HCT116 (cell line): ENCODE data around the gene NFKB1. TPM values are rescaled to one million over a fixed set of nuclear protein-coding genes. Genes with fewer than 3 reads are reported as not detected.

Experiments
- ATAC-seq: fragments of 200-7000 bp; cut with Tn5 transposase; 2 replicates; pipeline ENCODE4 v1.9.1; 2020; ENCODE audit warnings: mild to moderate bottlenecking, moderate library complexity
- BruUV-seq: library from RNA; stranded (reverse); fragments of 400-500 nt; replicated peaks from 2 replicates; lab custom pipeline; 2021; lab: Mats Ljungman, UMichigan
- CTCF ChIA-PET: fragments of 300-600 bp; sonication (Branson Sonifier 250); formaldehyde crosslinking; loops from one replicate; lab custom pipeline; 2021; ENCODE audit warnings: antibody characterized with exemption; lab: Charles Lee
- POLR2A ChIA-PET: fragments of 300-600, 350-600 bp; sonication (Branson Sonifier 250); formaldehyde crosslinking; loops from one replicate; lab custom pipeline; 2021; ENCODE audit warnings: antibody characterized with exemption; lab: Charles Lee
- RAD21 ChIA-PET, 2 experiments: fragments of 300-600 bp; sonication (Branson Sonifier 250); formaldehyde crosslinking; loops; one replicate each; lab custom pipeline; 2023; ENCODE audit warnings: low total read pairs in 2 of 2; ENCODE audit not compliant: uncharacterized antibody in 2 of 2, unreplicated experiment in 2 of 2, low non-redundant PET in 1 of 2; lab: Charles Lee
- DNase-seq: peaks from one replicate; pipeline ENCODE4 v3.0.0-alpha.2; 2010; ENCODE audit warnings: low read depth, low spot score
- H2AFZ ChIP-seq: fragments of 200-600 bp; shearing (Covaris generic), sonication (generic); 2 replicates; pipeline ENCODE4 v1.6.1; 2017; ENCODE audit warnings: low read depth, mixed run types, mixed read lengths, antibody characterized with exemption, low read length; ENCODE audit not compliant: poor library complexity, severe bottlenecking
- H3K27ac ChIP-seq: 2 replicates; pipeline ENCODE4 v1.5.1; 2012; ENCODE audit warnings: low read depth, low read length
- H3K27me3 ChIP-seq: fragments of 200-600 bp; sonication (generic); 2 replicates; pipeline ENCODE4 v1.6.1; 2016; ENCODE audit warnings: mixed run types, low read length, mixed read lengths; ENCODE audit not compliant: insufficient read depth
- H3K36me3 ChIP-seq, 2 experiments: fragments of 200-500 bp in 1 of 2; fragments of 200-600 bp in 1 of 2; sonication (Bioruptor generic) in 1 of 2; sonication (generic) in 1 of 2; 2 replicates each; pipeline versions ENCODE4 v1.5.1 to v1.6.1; 2014 to 2016; ENCODE audit warnings: low read length in 2 of 2, inconsistent platforms in 1 of 2, mixed read lengths in 1 of 2, mixed run types in 1 of 2; ENCODE audit not compliant: insufficient read depth in 2 of 2, control insufficient read depth in 1 of 2
- H3K4me1 ChIP-seq, 2 experiments: fragments of 200-600 bp in 1 of 2; sonication (generic) in 1 of 2; 2 replicates each; pipeline versions ENCODE4 v1.5.1 to v1.6.1; 2012 to 2017; ENCODE audit warnings: low read length in 2 of 2, inconsistent platforms in 1 of 2, mild to moderate bottlenecking in 1 of 2, mixed read lengths in 1 of 2, mixed run types in 1 of 2, moderate library complexity in 1 of 2; ENCODE audit not compliant: insufficient read depth in 2 of 2, control insufficient read depth in 1 of 2
- H3K4me2 ChIP-seq: fragments of 200-600 bp; sonication (generic); 2 replicates; pipeline ENCODE4 v1.6.1; 2017; ENCODE audit warnings: mixed run types, low read length, mixed read lengths
- H3K4me3 ChIP-seq, 2 experiments: fragments of 200-600 bp in 1 of 2; sonication (generic) in 1 of 2; replicated peaks in 1 of 2; 2 replicates each; pipeline ENCODE4 v1.5.1; 2011 to 2016; ENCODE audit warnings: low read length in 2 of 2, control low read depth in 1 of 2, low read depth in 1 of 2, mild to moderate bottlenecking in 1 of 2, mixed read lengths in 1 of 2, mixed run types in 1 of 2
- H3K79me2 ChIP-seq: fragments of 200-600 bp; sonication (generic); 2 replicates; pipeline ENCODE4 v1.6.1; 2017; ENCODE audit warnings: mild to moderate bottlenecking, mixed run types, low read length, moderate library complexity, mixed read lengths; ENCODE audit not compliant: insufficient read depth
- H3K9ac ChIP-seq: fragments of 200-600 bp; sonication (generic); 2 replicates; pipeline ENCODE4 v1.6.1; 2016; ENCODE audit warnings: low read length, mixed read lengths
- H3K9me2 ChIP-seq: fragments of 200-600 bp; sonication (generic), shearing (Covaris generic); 2 replicates; pipeline ENCODE4 v1.6.1; 2017; ENCODE audit warnings: mixed run types, mild to moderate bottlenecking, moderate library complexity; ENCODE audit not compliant: insufficient read depth
- H3K9me3 ChIP-seq, 2 experiments: fragments of 200-500 bp in 1 of 2; fragments of 200-600 bp in 1 of 2; sonication (Bioruptor generic) in 1 of 2; sonication (generic) in 1 of 2; 2 replicates each; pipeline ENCODE4 v1.6.1; 2014 to 2017; ENCODE audit warnings: low read length in 2 of 2, mixed read lengths in 2 of 2, inconsistent platforms in 1 of 2, low read depth in 1 of 2, mild to moderate bottlenecking in 1 of 2, mixed run types in 1 of 2, moderate library complexity in 1 of 2; ENCODE audit not compliant: control insufficient read depth in 1 of 2, insufficient read depth in 1 of 2
- H4K20me1 ChIP-seq: fragments of 200-600 bp; sonication (generic), shearing (Covaris generic); 2 replicates; pipeline ENCODE4 v1.6.1; 2017; ENCODE audit warnings: mixed run types, mild to moderate bottlenecking, moderate library complexity; ENCODE audit not compliant: insufficient read depth
- CEBPB ChIP-seq: IDR thresholded peaks from 2 replicates; pipeline ENCODE4 v1.6.1; 2012; ENCODE audit warnings: low read depth
- EGR1 ChIP-seq: IDR thresholded peaks from 2 replicates; pipeline ENCODE4 v1.6.1; 2012; ENCODE audit warnings: low read depth
- EZH2 ChIP-seq: fragments of 200-600 bp; sonication (generic); IDR thresholded peaks from 2 replicates; pipeline ENCODE4 v1.6.1; 2017; ENCODE audit warnings: antibody characterized with exemption, mixed run types
- EZH2phosphoT487 ChIP-seq: fragments of 200-600 bp; IDR thresholded peaks from 2 replicates; pipeline ENCODE4 v1.6.1; 2018; ENCODE audit warnings: antibody characterized with exemption, borderline replicate concordance
- FOSL1 ChIP-seq: IDR thresholded peaks from 2 replicates; pipeline ENCODE4 v1.6.1; 2012; ENCODE audit warnings: low read depth
- POLR2A ChIP-seq: IDR thresholded peaks from 2 replicates; pipeline ENCODE4 v1.7.0; 2011; ENCODE audit warnings: borderline replicate concordance; ENCODE audit not compliant: insufficient read depth, insufficient read length; ENCODE audit errors: extremely low read depth
- RAD21 ChIP-seq: IDR thresholded peaks from 2 replicates; pipeline ENCODE4 v1.6.1; 2012; ENCODE audit warnings: low read depth, mild to moderate bottlenecking
- SP1 ChIP-seq: IDR thresholded peaks from 2 replicates; pipeline ENCODE4 v1.6.1; 2012; ENCODE audit warnings: low read depth
- SRF ChIP-seq: IDR thresholded peaks from 2 replicates; pipeline ENCODE4 v1.6.1; 2012; ENCODE audit warnings: low read depth
- TCF7L2 ChIP-seq: IDR thresholded peaks from 2 replicates; pipeline ENCODE4 v1.7.0; 2011; ENCODE audit warnings: borderline replicate concordance, inconsistent platforms; ENCODE audit not compliant: insufficient read depth, insufficient read length; ENCODE audit errors: extremely low read depth
- YY1 ChIP-seq: IDR thresholded peaks from 2 replicates; pipeline ENCODE4 v1.6.1; 2011; ENCODE audit warnings: low read length, low read depth, moderate library complexity, mild to moderate bottlenecking; ENCODE audit not compliant: insufficient replicate concordance; ENCODE audit errors: extremely low read depth
- intact Hi-C: fragments of 100-400 bp; cut with micrococcal nuclease; formaldehyde crosslinking; loops from 2 replicates; pipeline ENCODE4 v1.10.0; 2022
- total RNA-seq: library from RNA; stranded (reverse); gene quantifications from one replicate; pipeline ENCODE4 v1.2.1, GENCODE V29; 2021; ENCODE audit not compliant: unreplicated experiment
- TF ChIP-seq, protein P1 (sequence below): IDR thresholded peaks from 2 replicates; pipeline ENCODE4 v1.6.1; 2012; ENCODE audit warnings: low read depth
- TF ChIP-seq, protein P2 (sequence below): IDR thresholded peaks from 2 replicates; pipeline ENCODE4 v1.6.1; 2011; ENCODE audit warnings: mild to moderate bottlenecking, low read length, moderate library complexity; ENCODE audit not compliant: insufficient replicate concordance; ENCODE audit errors: extremely low read depth
- TF ChIP-seq, protein P3 (sequence below): IDR thresholded peaks from 2 replicates; pipeline ENCODE4 v1.6.1; 2012

Gene NFKB1
- total RNA-seq, 1 experiment from 2014 or later: 29.4 TPM

- TF ChIP-seq, protein P1, sequence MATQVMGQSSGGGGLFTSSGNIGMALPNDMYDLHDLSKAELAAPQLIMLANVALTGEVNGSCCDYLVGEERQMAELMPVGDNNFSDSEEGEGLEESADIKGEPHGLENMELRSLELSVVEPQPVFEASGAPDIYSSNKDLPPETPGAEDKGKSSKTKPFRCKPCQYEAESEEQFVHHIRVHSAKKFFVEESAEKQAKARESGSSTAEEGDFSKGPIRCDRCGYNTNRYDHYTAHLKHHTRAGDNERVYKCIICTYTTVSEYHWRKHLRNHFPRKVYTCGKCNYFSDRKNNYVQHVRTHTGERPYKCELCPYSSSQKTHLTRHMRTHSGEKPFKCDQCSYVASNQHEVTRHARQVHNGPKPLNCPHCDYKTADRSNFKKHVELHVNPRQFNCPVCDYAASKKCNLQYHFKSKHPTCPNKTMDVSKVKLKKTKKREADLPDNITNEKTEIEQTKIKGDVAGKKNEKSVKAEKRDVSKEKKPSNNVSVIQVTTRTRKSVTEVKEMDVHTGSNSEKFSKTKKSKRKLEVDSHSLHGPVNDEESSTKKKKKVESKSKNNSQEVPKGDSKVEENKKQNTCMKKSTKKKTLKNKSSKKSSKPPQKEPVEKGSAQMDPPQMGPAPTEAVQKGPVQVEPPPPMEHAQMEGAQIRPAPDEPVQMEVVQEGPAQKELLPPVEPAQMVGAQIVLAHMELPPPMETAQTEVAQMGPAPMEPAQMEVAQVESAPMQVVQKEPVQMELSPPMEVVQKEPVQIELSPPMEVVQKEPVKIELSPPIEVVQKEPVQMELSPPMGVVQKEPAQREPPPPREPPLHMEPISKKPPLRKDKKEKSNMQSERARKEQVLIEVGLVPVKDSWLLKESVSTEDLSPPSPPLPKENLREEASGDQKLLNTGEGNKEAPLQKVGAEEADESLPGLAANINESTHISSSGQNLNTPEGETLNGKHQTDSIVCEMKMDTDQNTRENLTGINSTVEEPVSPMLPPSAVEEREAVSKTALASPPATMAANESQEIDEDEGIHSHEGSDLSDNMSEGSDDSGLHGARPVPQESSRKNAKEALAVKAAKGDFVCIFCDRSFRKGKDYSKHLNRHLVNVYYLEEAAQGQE: no peak
Observed at GRCh38 chr4:102566426-102566825, 65.3 kb downstream of the NFKB1 start (continued).

DNA sequence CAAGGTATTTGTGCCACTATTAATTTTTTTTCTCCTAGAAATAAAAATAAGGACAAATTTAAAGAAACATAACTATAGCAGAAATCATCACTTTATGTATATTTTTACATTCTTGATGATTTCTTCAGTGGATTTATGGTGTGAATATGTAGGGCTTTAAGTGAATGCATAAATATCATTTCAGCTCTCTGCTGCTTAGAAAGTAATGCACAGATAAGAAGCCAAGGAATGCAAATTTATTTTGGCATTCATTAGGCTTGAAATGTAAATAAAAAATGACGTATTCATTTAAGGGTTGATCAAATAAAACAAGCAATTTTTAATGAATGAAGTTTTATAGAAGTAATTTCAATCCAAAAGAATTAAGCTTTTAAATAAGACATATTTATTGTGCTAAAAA is 66.3 kb downstream of the NFKB1 start:
- H3K9me3 ChIP-seq: no peaks in the 10 kb centered on the region
- H3K27me3 ChIP-seq: no peaks in the 10 kb centered on the region
- ChIA-PET CTCF (no interaction called here), RAD21 (no interaction called here), POLR2A (no interaction called here)
- no peak overlapping the region for H3K4me3 ChIP-seq
- H3K36me3 ChIP-seq: no peaks in the 10 kb centered on the region
- H3K9me2 ChIP-seq: no peaks in the 10 kb centered on the region
- no peak overlapping the region for H3K4me2 ChIP-seq
- no peaks in the 10 kb centered on the region for H4K20me1 ChIP-seq
- no peaks in the 10 kb centered on the region for H3K4me1 ChIP-seq
- DNase-seq (no peak), ATAC-seq (no peak)
- no peak overlapping the region for H2AFZ ChIP-seq
- no peak for TF ChIP-seq RAD21
- TF ChIP-seq, protein P2, sequence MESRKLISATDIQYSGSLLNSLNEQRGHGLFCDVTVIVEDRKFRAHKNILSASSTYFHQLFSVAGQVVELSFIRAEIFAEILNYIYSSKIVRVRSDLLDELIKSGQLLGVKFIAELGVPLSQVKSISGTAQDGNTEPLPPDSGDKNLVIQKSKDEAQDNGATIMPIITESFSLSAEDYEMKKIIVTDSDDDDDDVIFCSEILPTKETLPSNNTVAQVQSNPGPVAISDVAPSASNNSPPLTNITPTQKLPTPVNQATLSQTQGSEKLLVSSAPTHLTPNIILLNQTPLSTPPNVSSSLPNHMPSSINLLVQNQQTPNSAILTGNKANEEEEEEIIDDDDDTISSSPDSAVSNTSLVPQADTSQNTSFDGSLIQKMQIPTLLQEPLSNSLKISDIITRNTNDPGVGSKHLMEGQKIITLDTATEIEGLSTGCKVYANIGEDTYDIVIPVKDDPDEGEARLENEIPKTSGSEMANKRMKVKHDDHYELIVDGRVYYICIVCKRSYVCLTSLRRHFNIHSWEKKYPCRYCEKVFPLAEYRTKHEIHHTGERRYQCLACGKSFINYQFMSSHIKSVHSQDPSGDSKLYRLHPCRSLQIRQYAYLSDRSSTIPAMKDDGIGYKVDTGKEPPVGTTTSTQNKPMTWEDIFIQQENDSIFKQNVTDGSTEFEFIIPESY: no peak
- no peak for TF ChIP-seq CEBPB
- TF ChIP-seq, protein P3, sequence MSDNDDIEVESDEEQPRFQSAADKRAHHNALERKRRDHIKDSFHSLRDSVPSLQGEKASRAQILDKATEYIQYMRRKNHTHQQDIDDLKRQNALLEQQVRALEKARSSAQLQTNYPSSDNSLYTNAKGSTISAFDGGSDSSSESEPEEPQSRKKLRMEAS: no peak
- no peak for TF ChIP-seq EZH2
- no peak for TF ChIP-seq TCF7L2
- TF ChIP-seq POLR2A: no peak
- TF ChIP-seq FOSL1: no peak
- no peak for TF ChIP-seq SP1
- TF ChIP-seq EGR1: no peak
- no peak for TF ChIP-seq SRF
- TF ChIP-seq YY1: no peak
- TF ChIP-seq, protein P1: no peak
- no peak for TF ChIP-seq EZH2phosphoT487
- H3K79me2 ChIP-seq: no peaks in the 10 kb centered on the region
- no TSS peak for BruUV-seq
- intact Hi-C loops: no loop called here
- no peak overlapping the region for H3K27ac ChIP-seq
- H3K9ac ChIP-seq: no peak overlapping the region
